GM12878 (cell line): ENCODE results near the gene DDX10. TPM values are rescaled to one million over a fixed set of nuclear protein-coding genes. Genes with fewer than 3 reads are reported as not detected.

Experiments
- ATAC-seq: fragments of 200-7000 bp; cut with Tn5 transposase; 3 replicates; pipeline ENCODE4 v1.9.1; 2020; ENCODE audit warnings: mild to moderate bottlenecking, moderate library complexity
- BruUV-seq: library from RNA; stranded (reverse); fragments of 400-500 nt; replicated peaks from 2 replicates; lab custom pipeline; 2021; lab: Mats Ljungman, UMichigan
- CTCF ChIA-PET: fragments of 300-600 bp; sonication (Branson Sonifier 250); formaldehyde crosslinking; extraction: SDS; loops from one replicate; lab custom pipeline; 2021; ENCODE audit warnings: inconsistent platforms; lab: Yijun Ruan, JAX
- POLR2A ChIA-PET: fragments of 350-600 bp; formaldehyde crosslinking; extraction: SDS; loops from one replicate; lab custom pipeline; 2021; ENCODE audit warnings: inconsistent platforms; lab: Charles Lee
- RAD21 ChIA-PET: fragments of 300-600 bp; sonication (Branson Sonifier 250); formaldehyde crosslinking; loops from one replicate; lab custom pipeline; 2023; ENCODE audit warnings: antibody characterized with exemption; ENCODE audit not compliant: unreplicated experiment; lab: Charles Lee
- SMC1A ChIA-PET: fragments of 300-600 bp; sonication (Branson Sonifier 250); formaldehyde crosslinking; loops from one replicate; lab custom pipeline; 2023; ENCODE audit not compliant: unreplicated experiment, uncharacterized antibody; lab: Charles Lee
- DNase-seq: peaks from one replicate; pipeline ENCODE4 v3.0.0-alpha.2; 2011; ENCODE audit warnings: low read depth, low spot score
- FAIRE-seq: peaks from 3 replicates; lab custom pipeline; 2011; peaks lifted over from hg19 to GRCh38; lab: Jason Lieb, UNC
- H2AFZ ChIP-seq: 2 replicates; pipeline ENCODE4 v1.6.0; 2011; ENCODE audit warnings: low read depth, low read length, control low read depth; ENCODE audit not compliant: control insufficient read depth
- H3K27ac ChIP-seq: 2 replicates; pipeline ENCODE4 v1.5.1; 2011; ENCODE audit warnings: control low read depth; ENCODE audit not compliant: control insufficient read depth, insufficient read depth
- H3K27me3 ChIP-seq, 2 experiments: replicated peaks in 1 of 2; 2 replicates each; pipeline versions ENCODE4 v1.6.0 to v1.6.1; 2011; ENCODE audit warnings: low read length in 1 of 2; ENCODE audit not compliant: control insufficient read depth in 2 of 2, insufficient read depth in 2 of 2
- H3K36me3 ChIP-seq, 2 experiments: 2 replicates each; pipeline ENCODE4 v1.5.1; 2011; ENCODE audit warnings: low read length in 1 of 2; ENCODE audit not compliant: control insufficient read depth in 2 of 2, insufficient read depth in 2 of 2
- H3K4me1 ChIP-seq: 2 replicates; pipeline ENCODE4 v1.6.1; 2011; ENCODE audit warnings: mild to moderate bottlenecking, low read length, moderate library complexity, mixed read lengths; ENCODE audit not compliant: control insufficient read depth, insufficient read depth
- H3K4me2 ChIP-seq: 2 replicates; pipeline ENCODE4 v1.6.0; 2011; ENCODE audit warnings: control low read depth; ENCODE audit not compliant: control insufficient read depth, insufficient read depth
- H3K4me3 ChIP-seq: fragments of 200-600 bp; sonication (generic); 2 replicates; pipeline ENCODE4 v1.5.1; 2016
- H3K79me2 ChIP-seq: 2 replicates; pipeline ENCODE4 v1.6.0; 2011; ENCODE audit warnings: low read length; ENCODE audit not compliant: control insufficient read depth, insufficient read depth
- H3K9ac ChIP-seq: 2 replicates; pipeline ENCODE4 v1.8.0; 2011; ENCODE audit warnings: low read length, control low read depth, mixed read lengths; ENCODE audit not compliant: control insufficient read depth, insufficient read depth
- H3K9me3 ChIP-seq: replicated peaks from 3 replicates; pipeline ENCODE4 v1.5.1; 2011; ENCODE audit warnings: mild to moderate bottlenecking, low read length; ENCODE audit not compliant: control insufficient read depth, insufficient read depth
- H4K20me1 ChIP-seq: 2 replicates; pipeline ENCODE4 v1.6.0; 2011; ENCODE audit not compliant: control insufficient read depth, insufficient read depth
- CBX5 ChIP-seq: sonication (generic); IDR thresholded peaks from 2 replicates; pipeline ENCODE4 v1.6.1; 2016; ENCODE audit warnings: low read depth, moderate library complexity, mild to moderate bottlenecking, inconsistent platforms
- CHD4 ChIP-seq: fragments of 200-600 bp; sonication (generic); IDR thresholded peaks from 2 replicates; pipeline ENCODE4 v1.6.1; 2016; ENCODE audit warnings: mild to moderate bottlenecking
- TARDBP ChIP-seq: IDR thresholded peaks from 2 replicates; pipeline ENCODE4 v1.6.1; 2016; ENCODE audit warnings: borderline replicate concordance
- WGBS: methylation state at CpG from one replicate; pipeline ENCODE4 v1.1.6; 2016; ENCODE audit warnings: low lambda C conversion rate; ENCODE audit not compliant: insufficient replicate concordance, insufficient coverage; ENCODE audit errors: missing lambda C conversion rate; 5-methylcytosine and 5-hydroxymethylcytosine counted together
- in situ Hi-C: fragments of 300-500 bp; cut with MboI; formaldehyde crosslinking; loops from 9 replicates; pipeline ENCODE4 v1.14.3; 2018; ENCODE audit warnings: mixed read lengths
- intact Hi-C: fragments of 100-400 bp; cut with micrococcal nuclease; formaldehyde crosslinking; loops from one replicate; pipeline ENCODE4 v1.14.2; 2022; ENCODE audit not compliant: unreplicated experiment
- polyA plus RNA-seq, 11 experiments: library from polyadenylated mRNA; depleted of rRNA in 4 of 11; unstranded in 6 of 11; stranded (reverse) in 5 of 11; fragments of >200 nt; fragmentation: Nextera tagmentation in 4 of 11; fragmentation: Illumina TruSeq in 1 of 11; extraction: Ambion mirVana in 4 of 11; extraction: Trizol in 1 of 11; gene quantifications; 1 replicate in 1 of 11; 2 replicates in 10 of 11; pipeline versions ENCODE4 v1.2.1 to v1.2.3, GENCODE V29; 2011 to 2016; ENCODE audit warnings: inconsistent platforms in 2 of 11, missing spikeins in 2 of 11, low read depth in 1 of 11
- total RNA-seq, 4 experiments: library from RNA; depleted of rRNA in 3 of 4; stranded (reverse); fragments of >200 nt in 3 of 4; fragmentation: Illumina TruSeq in 1 of 4; extraction: Trizol in 1 of 4; gene quantifications; 2 replicates each; pipeline versions ENCODE4 v1.2.1 to v1.2.3, GENCODE V29; 2013 to 2021

DDX10 gene
- total and polyA plus RNA-seq, 10 of the 15 experiments (the other 5 are each of a cell fraction or from before 2014, with no cell fraction given), result 20.9 to 51.5 (median 31.9) TPM

DNA sequence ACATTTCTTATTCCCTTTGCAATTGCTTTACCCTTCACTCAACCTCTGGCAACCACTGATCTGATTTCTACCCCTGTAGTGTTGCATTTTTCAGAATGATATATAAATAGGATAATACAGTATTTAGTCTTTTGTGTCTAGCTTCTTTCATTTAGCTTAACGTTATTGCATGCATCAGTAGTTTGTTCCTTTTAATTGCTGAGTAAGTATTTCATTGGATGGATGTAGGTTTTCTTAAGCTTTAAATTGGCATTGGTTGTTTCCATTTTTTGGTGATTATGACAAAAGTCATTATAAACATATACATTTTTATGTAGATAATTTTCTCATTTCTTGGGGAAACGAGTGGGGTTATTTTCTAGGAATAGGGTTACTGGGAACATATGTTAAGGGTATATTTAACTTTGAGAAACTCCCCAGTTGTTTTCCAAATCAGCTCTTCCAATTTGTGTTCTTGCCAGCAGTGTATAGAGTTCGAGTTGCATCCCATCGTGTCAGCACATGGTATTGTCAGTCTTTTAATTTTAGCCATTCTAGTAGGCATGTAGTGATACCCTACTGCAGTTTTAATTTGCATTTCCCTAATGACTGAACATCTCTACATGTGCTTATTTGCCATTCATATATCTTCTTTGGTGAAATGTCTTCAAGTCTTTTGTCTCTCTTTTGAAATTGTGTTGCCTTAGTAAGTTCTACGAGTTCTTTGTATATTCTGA, 60.3 kb downstream of the DDX10 start:
- Histone ChIP-seq H3K27me3 (no peaks in the 10 kb centered on the region), H3K36me3 (peaks cover 0 to 15% of the 10 kb centered on the region in 2 experiments; a peak in 3 of 4 replicates), H2AFZ (no peak overlapping the region), H3K4me3 (no peak overlapping the region), H3K9ac (no peak overlapping the region)
- 55% methylated on average over 5 of the region's 5 CpGs for WGBS
- TF ChIP-seq CBX5 (peak; percentile 59; the same call in 1 of the 2 replicates), TARDBP (no peak), CHD4 (no peak)
- TF ChIP-seq, all 136 proteins: peak for 1
- peaks cover 7% of the 10 kb centered on the region; the same call in 1 of the 2 replicates for H3K4me1 ChIP-seq
- FAIRE-seq (no peak), ATAC-seq (no peak), DNase-seq (no peak)
- POLR2A ChIA-PET, result interaction anchor here (0.5 to 0.9 kb wide), 2 partner anchors 9 to 634 kb away, joined by 3 to 6 read pairs; no protein-coding TSS in a partner anchor
- no peaks in the 10 kb centered on the region for H4K20me1 ChIP-seq
- no peak overlapping the region for H3K4me2 ChIP-seq
- H3K27ac ChIP-seq, result peak overlapping the region; percentile 86; the same call in 1 of the 2 replicates
- intact Hi-C loops, result loop anchor here (5.0 kb wide), 2 partner anchors 58 to 883 kb away; partner anchors contain the start of gene DDX10
- peaks cover 3% of the 10 kb centered on the region; the same call in 2 of the 3 replicates for H3K9me3 ChIP-seq
- RAD21 ChIA-PET, result interaction anchor here (0.9 to 5.0 kb wide), 4 partner anchors 9 to 129 kb away, joined by 3 to 32 read pairs (median 6); no protein-coding TSS in a partner anchor
- SMC1A ChIA-PET, result interaction anchor here (0.6 to 4.2 kb wide), 16 partner anchors 9 to 179 kb away, joined by 3 to 26 read pairs (median 4); partner anchors contain the start of gene DDX10
- CTCF ChIA-PET, result interaction anchor here (0.8 to 3.7 kb wide), 8 partner anchors 9 to 112 kb away, joined by 3 to 40 read pairs (median 5); no protein-coding TSS in a partner anchor
- BruUV-seq, result no TSS peak
- peaks cover 26% of the 10 kb centered on the region for H3K79me2 ChIP-seq
- in situ Hi-C loops, result no loop called here
